HFF-Myc (cell line): Measurements from ENCODE around the gene PDE11A.

Source experiments
- DNase-seq: peaks from one replicate; pipeline ENCODE4 v3.0.0-alpha.2; 2011; ENCODE audit warnings: low read depth; ENCODE audit errors: extremely low read depth
- H3K4me3 ChIP-seq: replicated peaks from 2 replicates; pipeline ENCODE4 v1.5.1; 2011; ENCODE audit warnings: low read depth, mild to moderate bottlenecking, control low read depth, low read length
- TF ChIP-seq, protein P1 (sequence below): IDR thresholded peaks from 2 replicates; pipeline ENCODE4 v1.5.1; 2012; ENCODE audit warnings: mild to moderate bottlenecking, low read depth, low read length, control low read depth; ENCODE audit errors: missing control alignments

The PDE11A gene

DNA sequence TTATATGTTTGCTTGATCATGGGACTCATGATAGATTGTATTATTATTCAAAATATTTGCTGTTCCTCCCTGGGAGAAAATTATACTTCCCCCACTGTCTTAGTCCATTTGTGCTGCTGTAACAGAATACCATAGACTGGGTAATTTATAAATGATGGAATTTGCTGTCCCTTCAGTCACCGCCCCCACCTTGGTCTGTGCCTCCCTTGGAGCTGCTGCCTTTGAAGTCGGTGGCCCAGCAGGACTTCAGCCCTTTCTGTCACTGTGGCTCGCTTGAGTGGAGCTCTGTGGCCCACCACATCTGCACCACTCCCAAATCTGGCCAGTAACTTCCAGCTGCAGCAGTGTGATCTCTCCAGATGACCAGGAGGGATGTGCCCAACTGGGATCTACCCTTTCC, 479.2 kb downstream of the PDE11A start:
- DNase-seq: no peak
- no peak overlapping the region for H3K4me3 ChIP-seq
- TF ChIP-seq, protein P1, sequence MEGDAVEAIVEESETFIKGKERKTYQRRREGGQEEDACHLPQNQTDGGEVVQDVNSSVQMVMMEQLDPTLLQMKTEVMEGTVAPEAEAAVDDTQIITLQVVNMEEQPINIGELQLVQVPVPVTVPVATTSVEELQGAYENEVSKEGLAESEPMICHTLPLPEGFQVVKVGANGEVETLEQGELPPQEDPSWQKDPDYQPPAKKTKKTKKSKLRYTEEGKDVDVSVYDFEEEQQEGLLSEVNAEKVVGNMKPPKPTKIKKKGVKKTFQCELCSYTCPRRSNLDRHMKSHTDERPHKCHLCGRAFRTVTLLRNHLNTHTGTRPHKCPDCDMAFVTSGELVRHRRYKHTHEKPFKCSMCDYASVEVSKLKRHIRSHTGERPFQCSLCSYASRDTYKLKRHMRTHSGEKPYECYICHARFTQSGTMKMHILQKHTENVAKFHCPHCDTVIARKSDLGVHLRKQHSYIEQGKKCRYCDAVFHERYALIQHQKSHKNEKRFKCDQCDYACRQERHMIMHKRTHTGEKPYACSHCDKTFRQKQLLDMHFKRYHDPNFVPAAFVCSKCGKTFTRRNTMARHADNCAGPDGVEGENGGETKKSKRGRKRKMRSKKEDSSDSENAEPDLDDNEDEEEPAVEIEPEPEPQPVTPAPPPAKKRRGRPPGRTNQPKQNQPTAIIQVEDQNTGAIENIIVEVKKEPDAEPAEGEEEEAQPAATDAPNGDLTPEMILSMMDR: no peak

DNA sequence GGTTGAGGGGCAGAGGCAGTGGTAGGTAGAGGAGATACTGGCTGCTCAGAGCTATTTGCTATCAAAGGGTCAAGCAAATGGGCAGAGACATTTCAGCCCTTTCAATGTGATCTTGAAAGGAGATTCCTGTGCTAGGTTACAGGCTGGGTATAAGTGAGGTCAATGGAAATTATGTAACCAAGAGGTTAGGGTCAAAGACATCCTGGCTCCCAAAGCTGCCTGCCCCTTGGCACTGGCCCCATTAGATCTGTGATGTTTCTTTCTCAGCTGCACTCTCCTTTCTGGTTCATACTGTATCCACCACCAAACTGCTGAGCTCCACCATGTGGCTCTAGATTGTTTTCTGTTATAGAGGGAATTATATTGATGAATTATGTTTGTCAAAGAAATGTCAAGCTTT, 479.6 kb downstream of the PDE11A start:
- TF ChIP-seq, protein P1: no peak
- no peak overlapping the region for H3K4me3 ChIP-seq
- DNase-seq: no peak

DNA sequence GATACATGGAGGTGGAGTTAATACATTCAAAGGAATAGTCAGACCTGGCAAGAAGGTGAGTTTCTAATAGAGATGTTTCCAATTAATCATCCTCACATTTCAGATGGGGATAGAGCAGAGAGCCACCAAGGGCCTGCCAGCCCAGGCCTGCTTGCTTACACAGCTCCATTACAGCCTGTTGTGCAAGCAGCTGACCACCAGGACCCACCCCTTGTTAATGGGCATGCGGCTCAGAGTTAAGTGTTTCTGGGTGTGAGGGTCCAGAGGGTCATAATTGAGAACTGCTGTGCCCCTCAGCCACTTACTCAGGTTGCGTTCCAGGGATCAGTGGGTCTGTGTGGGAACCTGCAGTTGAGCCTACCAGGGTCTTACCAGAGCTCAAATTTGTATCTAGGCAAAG, 480.2 kb downstream of the PDE11A start:
- no peak overlapping the region for H3K4me3 ChIP-seq
- no peak for DNase-seq
- TF ChIP-seq, protein P1: no peak

DNA sequence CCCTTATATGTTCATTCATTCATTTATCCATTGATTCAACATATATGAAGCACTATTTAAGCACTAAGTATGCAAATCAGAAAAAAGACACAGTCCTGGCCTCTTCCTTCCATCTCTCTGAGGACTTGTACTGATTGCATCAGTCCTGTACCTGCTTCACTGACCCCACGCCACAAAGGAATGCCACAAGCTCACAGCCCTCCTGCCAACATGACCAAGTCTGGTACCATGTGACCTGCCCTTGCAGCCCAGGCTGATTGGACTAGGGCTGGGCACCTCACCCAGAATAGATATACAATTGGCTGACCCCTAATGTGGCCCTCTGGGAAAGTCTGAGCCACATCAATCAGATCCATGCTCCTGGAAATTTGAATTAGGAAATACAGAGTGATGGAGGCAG, 483.4 kb downstream of the PDE11A start:
- no peak overlapping the region for H3K4me3 ChIP-seq
- no peak for DNase-seq
- TF ChIP-seq, protein P1: no peak

DNA sequence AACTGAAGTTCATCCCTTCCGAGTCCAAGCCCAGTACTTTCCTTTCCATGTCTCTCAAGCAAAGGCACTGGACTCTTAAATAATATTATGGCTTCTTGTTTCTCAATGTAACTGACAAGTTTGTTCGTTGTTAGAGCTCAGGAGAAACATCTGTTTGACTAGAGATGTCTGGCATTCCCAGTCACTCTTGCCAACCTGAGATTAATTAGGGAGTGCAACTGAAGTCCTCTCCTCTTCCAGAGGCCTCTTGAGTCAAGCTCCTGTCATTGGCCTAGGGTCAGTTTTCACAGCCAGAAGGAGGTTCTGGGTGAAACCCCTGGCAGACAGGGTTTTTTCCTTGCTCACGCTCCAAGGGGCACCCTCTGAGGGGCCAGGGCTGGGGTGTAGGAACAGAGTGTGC, 483.9 kb downstream of the PDE11A start:
- DNase-seq: no peak
- TF ChIP-seq, protein P1: no peak

DNA sequence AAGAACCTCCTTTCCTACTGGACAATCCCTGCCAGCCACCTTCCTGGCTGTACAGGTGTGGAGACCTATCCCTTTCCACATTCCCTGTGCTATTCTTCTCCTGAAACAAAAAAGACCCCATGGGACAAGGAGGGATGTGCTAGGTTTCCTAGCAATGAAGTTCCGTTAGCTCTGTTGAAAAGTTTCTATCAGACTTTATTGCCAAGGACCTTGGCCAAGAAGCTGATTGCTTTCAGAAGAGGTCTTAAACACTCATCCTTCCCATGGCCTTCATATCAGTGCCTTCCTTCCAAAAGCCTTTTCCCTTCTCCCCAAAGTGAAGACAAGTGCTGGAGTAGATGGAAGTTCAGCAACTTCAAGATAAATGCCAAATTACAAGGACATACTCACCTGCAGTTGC, 485.2 kb downstream of the PDE11A start:
- no peak for DNase-seq
- no peak overlapping the region for H3K4me3 ChIP-seq
- TF ChIP-seq, protein P1: no peak

More for the DNA sequence above, 483.9 kb downstream of the PDE11A start:
- H3K4me3 ChIP-seq: no peak overlapping the region

DNA sequence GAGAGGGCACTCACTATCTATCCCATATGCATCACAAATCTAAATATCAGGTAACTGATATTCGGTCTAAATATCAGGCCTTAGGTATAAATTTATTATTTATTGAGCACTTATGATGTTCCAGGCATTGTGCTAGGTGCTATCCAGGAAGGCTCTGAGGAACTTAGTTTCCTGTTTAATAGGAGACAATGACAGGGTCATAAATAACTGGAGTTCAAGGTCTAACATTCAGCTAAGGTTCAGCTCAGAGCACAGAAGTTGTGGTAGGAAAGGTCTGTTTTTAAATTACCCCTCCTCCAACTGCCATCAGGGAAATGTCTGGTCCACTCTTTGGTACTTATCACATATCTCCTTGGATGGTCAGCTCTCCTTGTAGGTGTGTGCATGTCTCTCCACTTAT, 486.4 kb downstream of the PDE11A start:
- DNase-seq: no peak
- TF ChIP-seq, protein P1: no peak
- no peak overlapping the region for H3K4me3 ChIP-seq
